NCI-H1694 treated with DMSO at 0.1 percent for 48 hours (cell line): ENCODE results near the gene BCL7A.
"Not testable (repeated sequence)": the region's sequence is repeated elsewhere in the genome, so short reads cannot be mapped to it uniquely, and the experiment has no call there.

ENCODE experiments used
- DNase-seq: peaks from one replicate; lab custom pipeline; 2025; lab: John Stamatoyannopoulos, UW

Gene BCL7A

DNA sequence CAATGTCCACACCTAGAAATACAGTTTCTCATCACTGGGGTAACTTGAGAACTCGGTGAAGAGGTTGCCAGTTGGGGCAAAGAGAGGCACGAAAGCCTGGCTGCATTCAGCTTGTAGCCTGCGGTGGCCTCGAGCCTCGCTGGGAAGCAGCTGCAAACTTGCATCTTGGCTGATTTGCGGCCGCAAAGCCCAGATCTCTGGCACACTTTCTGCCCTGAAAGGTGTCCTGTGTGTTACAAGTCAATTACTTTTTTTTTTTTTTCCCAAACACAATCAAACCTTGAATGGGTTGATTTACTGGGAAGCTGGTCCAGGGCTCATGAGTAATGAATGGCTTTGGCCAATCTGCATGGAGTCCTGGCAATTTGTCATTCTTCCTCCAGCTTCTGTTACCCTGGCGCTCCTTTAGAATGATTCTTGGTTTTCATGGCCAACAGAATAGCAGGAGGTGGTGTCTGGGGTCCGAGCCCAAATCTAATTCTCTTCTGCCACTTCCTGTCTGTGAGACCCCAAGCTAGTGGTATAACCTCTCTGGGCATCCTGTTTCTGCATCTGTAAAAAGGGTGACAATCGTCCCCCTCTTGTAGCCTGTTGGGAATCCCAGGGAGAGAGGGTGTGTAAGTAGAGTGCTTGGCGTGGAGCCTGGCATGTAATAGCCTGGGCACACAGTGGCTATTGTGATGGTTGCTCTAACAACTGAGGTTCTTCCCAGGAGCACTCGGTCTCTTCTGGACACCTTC, 6.7 kb downstream of the BCL7A start:
- DNase-seq: no peak

- DNase-seq: no peak
These were observed 7.3 kb downstream of the BCL7A start for GRCh38 chr12:122028905-122029560.

GRCh38 chr12:122029620-122030423, 8.1 kb downstream of the BCL7A start:
- DNase-seq: no peak

DNA sequence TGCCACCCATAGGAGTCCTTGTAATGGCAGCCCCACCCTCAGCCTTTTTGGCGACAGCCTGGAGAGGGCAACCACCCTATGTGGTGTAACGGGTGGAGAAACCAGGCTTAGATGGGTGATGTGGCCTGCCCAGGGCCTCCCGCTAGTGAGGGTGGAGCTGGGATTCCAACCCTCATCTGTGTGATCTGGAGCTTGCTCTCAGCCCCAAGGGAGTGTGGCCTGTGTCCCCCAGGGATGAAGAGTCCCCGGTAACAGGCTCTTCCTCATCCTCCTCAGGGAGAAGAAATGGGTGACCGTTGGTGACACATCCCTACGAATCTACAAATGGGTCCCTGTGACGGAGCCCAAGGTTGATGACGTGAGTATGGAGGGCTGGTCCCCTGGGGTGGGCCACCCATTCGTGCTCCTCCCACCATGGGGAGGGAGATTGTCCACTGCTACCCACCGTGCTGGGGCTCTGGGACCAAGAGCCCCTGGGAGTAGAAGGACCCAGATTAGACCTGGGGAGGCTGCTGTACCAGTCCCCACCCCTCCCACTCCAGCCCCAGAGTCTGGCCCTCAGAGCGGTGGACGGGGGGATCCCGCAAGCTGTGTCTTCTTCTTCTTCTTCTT, 8.8 kb downstream of the BCL7A start:
- no peak for DNase-seq

DNA sequence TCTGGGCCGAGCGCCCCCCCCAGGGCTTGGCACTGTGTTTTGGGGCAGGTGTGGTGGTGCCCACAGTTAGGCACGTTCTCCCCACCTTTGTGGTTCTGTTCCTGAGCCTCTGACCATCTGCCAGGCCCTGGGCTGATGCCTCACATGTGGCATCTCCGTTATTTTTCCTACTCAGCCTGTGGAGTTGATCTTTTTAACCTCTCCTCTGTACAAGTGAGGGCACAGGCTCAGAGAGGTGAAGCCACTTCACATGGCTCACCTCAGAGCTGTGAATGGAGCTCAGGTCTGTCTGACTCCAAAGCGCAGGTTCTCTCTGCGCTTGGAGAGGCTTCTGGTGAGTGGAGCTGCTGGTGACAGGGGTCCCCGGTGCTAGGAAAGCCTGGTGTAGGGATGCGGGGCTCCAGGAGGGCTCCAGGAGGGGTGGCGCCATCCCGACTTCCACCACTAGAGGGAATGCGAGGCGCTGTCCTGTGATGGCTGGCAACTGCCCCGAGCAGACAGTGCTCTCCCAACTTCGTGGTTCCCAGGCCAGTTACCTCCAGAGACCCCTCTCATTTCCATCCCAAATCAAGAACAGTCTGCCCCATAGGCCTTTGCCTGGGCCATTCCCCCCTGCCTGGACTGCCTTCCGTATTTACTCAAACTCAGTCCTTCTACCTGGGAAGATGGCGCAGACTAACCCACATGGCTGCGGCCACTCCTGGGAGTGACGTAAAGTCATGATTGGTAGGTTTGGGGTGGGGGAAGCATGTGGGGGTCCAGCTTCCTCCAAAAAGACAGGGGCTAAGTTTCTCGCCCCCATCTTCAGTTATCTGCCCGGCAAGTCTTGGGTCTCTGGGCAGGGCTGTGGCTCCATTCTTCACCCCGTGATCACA, 9.9 kb downstream of the BCL7A start:
- DNase-seq: peak; percentile 8

DNA sequence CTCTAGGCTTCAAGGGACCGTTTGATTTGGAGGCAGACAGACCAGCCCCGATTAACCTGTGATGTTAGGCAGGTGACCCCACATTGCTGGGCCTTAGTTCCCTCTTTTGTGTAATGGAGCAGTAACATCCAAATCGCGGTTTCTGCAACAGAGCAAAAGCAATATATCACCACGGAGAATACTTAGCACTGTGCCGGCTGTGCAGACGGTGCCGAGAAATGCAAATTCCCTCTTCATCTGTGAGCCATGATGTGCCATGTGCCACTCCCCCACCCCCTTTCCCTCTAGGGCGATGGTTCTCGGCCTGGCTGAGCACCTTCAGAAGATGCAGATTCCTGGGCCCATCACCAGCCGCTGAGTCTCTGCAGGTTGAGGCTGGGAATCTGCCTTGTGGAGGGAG, 10.9 kb downstream of the BCL7A start:
- no peak for DNase-seq

DNA sequence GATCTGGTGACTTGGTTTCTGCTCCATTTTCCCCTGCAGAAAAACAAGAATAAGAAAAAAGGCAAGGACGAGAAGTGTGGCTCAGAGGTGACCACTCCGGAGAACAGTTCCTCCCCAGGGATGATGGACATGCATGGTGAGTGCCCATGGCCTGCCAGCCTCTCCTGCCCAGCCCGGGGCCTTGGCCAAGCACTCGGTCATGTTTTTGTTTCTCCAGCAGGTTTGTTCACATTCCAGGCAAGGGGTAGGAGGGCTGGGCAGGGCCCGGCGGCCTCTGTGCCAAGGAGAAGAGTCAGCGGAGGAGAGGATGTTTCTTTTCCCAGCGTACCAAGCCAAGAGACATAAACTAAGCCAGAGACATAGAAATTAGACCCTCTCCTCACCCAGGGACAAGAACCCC, 13.6 kb downstream of the BCL7A start:
- no peak for DNase-seq

GRCh38 chr12:122036153-122036552, 14.5 kb downstream of the BCL7A start:
- no peak for DNase-seq

DNA sequence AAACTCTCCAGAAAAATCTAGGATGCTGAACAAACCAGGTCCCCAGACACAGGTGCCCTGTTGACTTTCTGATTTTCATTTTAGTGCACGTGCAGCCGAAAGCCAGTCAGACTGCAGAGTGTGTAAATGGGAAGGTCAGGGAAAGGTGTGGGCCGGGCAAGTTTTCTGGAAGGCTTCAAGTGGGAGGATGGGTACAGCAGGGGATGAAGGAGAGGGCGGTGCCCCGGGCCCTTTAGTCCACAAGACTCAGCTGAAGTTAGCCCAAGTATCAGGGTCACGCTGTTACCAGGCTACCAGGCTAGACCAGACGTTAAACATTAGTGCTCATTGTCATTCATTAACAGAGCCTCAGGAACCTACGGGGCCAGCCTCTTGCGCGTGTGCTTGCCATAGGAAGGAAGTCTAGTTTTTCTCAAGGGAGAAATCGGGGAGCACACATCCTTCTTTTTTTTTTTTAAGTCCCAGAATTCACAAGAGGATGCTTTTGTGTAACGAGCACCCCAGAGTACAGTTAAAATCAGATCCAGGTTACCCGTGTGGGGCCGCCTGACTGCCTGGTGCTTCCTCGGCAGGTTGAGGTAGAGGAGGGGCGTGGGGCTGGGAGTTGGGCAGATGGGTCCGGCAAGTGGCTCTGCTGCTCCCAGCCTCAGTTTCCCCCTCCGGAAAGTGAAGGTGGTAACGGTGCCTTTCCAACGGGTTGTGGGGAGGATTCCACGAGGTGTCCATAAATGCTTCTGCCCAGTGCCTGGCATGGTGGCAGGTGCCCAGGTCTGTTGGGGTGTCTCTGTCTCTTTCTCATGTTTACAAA, 19.1 kb downstream of the BCL7A start:
- no peak for DNase-seq

GRCh38 chr12:122041458-122041857, 19.8 kb downstream of the BCL7A start:
- DNase-seq: not testable (repeated sequence)

DNA sequence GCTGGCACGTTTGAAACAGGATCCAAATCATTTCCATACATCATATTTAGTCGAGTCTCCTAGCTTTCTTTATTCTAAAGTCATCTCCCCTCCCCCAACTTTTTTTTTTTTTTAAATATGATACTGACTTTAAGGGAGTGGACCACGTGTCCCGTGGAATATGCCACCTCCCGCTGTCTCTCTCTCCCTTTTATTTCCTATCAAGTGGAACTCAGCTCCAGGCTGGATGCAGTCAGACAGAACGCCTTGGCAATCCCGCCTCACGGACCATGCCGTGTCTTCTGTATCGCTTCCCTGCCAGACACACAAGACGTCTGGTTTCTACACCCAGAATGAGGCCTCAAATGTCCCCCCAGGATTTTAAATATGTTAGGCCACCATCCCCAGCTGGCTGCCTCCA, 21.2 kb downstream of the BCL7A start:
- DNase-seq: no peak

GRCh38 chr12:122043476-122043875, 21.8 kb downstream of the BCL7A start:
- DNase-seq: no peak

GRCh38 chr12:122045262-122045661, 23.6 kb downstream of the BCL7A start:
- DNase-seq: no peak

- DNase-seq: no peak
These were observed 24.5 kb downstream of the BCL7A start for GRCh38 chr12:122046145-122046544.

GRCh38 chr12:122048151-122048550, 26.5 kb downstream of the BCL7A start:
- DNase-seq: no peak

DNA sequence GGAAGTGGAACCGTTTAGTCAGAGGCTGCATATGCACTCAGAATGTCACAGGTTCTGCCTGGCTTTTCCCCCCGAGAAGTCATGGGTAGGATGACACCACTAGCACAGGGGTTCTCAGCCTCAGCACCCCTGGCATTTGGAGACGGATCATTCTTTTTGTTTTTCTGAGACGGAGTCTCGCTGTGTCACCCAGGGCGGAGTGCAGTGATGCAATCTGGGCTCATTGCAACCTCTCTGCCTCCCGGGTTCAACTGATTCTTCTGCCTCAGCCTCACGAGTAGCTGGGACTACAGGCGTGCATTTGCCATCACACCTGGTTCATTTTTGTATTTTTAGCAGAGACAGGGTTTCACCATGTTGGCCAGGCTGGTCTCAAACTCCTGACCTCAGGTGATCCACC, 28.1 kb downstream of the BCL7A start:
- no peak for DNase-seq

- DNase-seq: no peak
These were observed 29.0 kb downstream of the BCL7A start for GRCh38 chr12:122050706-122051105.

DNA sequence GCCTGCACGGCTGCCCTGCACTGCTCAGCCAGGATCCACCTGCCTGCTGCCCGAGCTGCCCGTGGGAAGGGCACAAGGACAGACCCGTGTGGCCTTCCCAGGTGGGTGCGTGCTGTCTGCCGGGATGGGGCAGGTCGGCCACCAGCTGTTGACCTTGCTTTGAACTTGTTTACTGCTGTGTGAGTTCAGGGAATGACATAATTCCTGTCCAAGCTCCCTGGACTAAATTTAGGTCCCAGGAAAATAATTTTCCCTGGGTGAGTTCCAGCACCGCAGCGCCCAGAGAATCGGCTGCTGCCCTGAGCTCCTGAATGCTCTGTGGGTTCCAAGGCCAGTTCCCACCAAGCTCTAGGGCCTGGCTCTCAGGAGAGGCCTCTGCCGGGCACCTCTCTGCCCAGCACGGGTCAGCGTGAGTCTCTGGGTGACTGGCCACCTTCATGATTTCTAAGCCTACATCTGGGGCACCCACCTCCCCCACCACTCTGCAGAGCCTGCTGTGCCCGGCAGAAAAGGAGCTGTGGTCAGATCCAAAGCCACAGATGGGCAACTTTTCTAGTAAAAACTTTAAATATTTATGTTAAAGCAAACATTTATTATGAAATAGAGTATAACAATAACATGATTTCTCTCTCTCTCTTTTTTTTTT, 29.7 kb downstream of the BCL7A start:
- no peak for DNase-seq

GRCh38 chr12:122052285-122052684, 30.6 kb downstream of the BCL7A start:
- DNase-seq: no peak

DNA sequence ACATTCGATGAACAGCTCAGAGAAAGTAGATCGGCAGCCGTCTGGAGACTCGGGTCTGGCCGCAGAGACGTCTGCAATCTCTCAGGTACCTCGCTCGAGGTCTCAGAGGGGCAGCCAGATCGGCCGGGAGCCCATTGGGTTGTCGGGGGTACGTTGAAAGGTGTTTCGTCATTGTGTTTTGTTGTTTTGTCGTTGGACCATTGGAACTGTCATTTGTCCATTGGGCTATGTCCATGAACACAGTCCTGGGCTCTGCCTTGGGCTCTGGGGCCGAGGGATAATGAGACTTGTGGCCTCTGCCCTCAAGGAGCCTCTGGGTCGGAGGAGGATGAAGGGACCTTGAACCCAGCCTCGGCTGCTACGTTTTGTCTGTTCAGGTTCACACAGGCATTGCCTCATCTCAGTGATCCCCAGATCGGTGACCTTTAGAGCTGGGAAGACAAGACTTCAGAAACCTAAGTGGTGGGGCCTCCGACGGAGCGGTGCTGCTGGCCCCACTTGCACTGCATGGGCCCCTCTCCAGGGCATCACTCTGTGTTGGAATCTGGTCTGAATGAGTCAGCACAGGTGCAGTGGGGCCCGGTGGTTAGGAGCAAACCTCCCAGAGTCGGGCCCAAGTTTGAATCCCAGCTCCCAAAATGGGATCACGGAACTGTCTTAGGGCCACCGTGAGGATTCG, 33.3 kb downstream of the BCL7A start:
- no peak for DNase-seq
